MM.1S (cell line): ENCODE measurements around the gene ATF5.

ENCODE experiments used
- DNase-seq: peaks from one replicate; pipeline ENCODE4 v3.0.0-alpha.2; 2015
- H2AFZ ChIP-seq: fragments of 300-600 bp; sonication (generic); 2 replicates; pipeline ENCODE4 v1.6.0; 2016; ENCODE audit warnings: antibody characterized with exemption, low read length
- H3F3A ChIP-seq: fragments of 300-600 bp; sonication (generic); 2 replicates; pipeline ENCODE4 v1.6.1; 2016; ENCODE audit warnings: mild to moderate bottlenecking, antibody characterized with exemption, low read length, moderate library complexity, mixed read lengths; ENCODE audit not compliant: insufficient read depth
- H3K27ac ChIP-seq: fragments of 300-600 bp; sonication (generic); 2 replicates; pipeline ENCODE4 v1.5.1; 2016; ENCODE audit warnings: mild to moderate bottlenecking, low read length
- H3K27me3 ChIP-seq: fragments of 300-600 bp; sonication (generic); replicated peaks from 2 replicates; pipeline ENCODE4 v1.6.0; 2016; ENCODE audit warnings: low read length; ENCODE audit not compliant: insufficient read depth
- H3K36me3 ChIP-seq: fragments of 300-600 bp; sonication (generic); replicated peaks from 2 replicates; pipeline ENCODE4 v1.6.1; 2016; ENCODE audit warnings: mild to moderate bottlenecking, low read length, mixed read lengths; ENCODE audit not compliant: insufficient read depth
- H3K4me1 ChIP-seq: fragments of 300-600 bp; sonication (generic); 2 replicates; pipeline ENCODE4 v1.6.1; 2016; ENCODE audit warnings: low read length, mixed read lengths
- H3K4me2 ChIP-seq: fragments of 300-600 bp; sonication (generic); 2 replicates; pipeline ENCODE4 v1.6.0; 2016; ENCODE audit warnings: low read depth, low read length
- H3K4me3 ChIP-seq: fragments of 300-600 bp; sonication (generic); 2 replicates; pipeline ENCODE4 v1.5.1; 2016; ENCODE audit warnings: low read length, mixed read lengths
- H3K79me2 ChIP-seq: fragments of 300-600 bp; sonication (generic); 2 replicates; pipeline ENCODE4 v1.6.1; 2016; ENCODE audit warnings: mixed run types, low read length, mixed read lengths
- H3K9ac ChIP-seq: fragments of 300-600 bp; sonication (generic); 2 replicates; pipeline ENCODE4 v1.6.1; 2016; ENCODE audit warnings: low read length, mixed read lengths
- H3K9me2 ChIP-seq: fragments of 300-600 bp; sonication (generic); replicated peaks from 2 replicates; pipeline ENCODE4 v1.6.1; 2016; ENCODE audit warnings: mild to moderate bottlenecking, low read length, mixed read lengths; ENCODE audit not compliant: insufficient read depth
- H3K9me3 ChIP-seq: fragments of 300-600 bp; sonication (generic); replicated peaks from 2 replicates; pipeline ENCODE4 v1.6.1; 2016; ENCODE audit warnings: mild to moderate bottlenecking, low read length, mixed read lengths; ENCODE audit not compliant: insufficient read depth
- H4K20me1 ChIP-seq: fragments of 300-600 bp; sonication (generic); 2 replicates; pipeline ENCODE4 v1.6.1; 2016; ENCODE audit warnings: mild to moderate bottlenecking, low read length, moderate library complexity, mixed read lengths; ENCODE audit not compliant: insufficient read depth
- CTCF ChIP-seq: fragments of 300-600 bp; sonication (generic); IDR thresholded peaks from 2 replicates; pipeline ENCODE4 v1.5.1; 2016; ENCODE audit warnings: antibody characterized with exemption, low read length, mixed read lengths
- EZH2 ChIP-seq: fragments of 300-600 bp; sonication (generic); optimal IDR thresholded peaks from 2 replicates; pipeline ENCODE3; 2017; ENCODE audit warnings: low read depth, mild to moderate bottlenecking, antibody characterized with exemption, low read length, mixed read lengths
- EZH2phosphoT487 ChIP-seq: fragments of 300-600 bp; sonication (generic); IDR thresholded peaks from 2 replicates; pipeline ENCODE4 v1.6.1; 2018; ENCODE audit warnings: antibody characterized with exemption, low read length

Gene ATF5

GRCh38 chr19:49931293-49932040 lies 2.5 kb downstream of the ATF5 start:
- TF ChIP-seq CTCF (no peak), EZH2 (no peak), EZH2phosphoT487 (no peak)
- Histone ChIP-seq H3K4me2 (no peak overlapping the region), H3K27ac (no peak overlapping the region), H3K27me3 (no peaks in the 10 kb centered on the region), H4K20me1 (no peaks in the 10 kb centered on the region), H3K79me2 (peaks cover 29% of the 10 kb centered on the region), H3F3A (peaks cover 3% of the 10 kb centered on the region), H2AFZ (no peak overlapping the region), H3K4me3 (no peak overlapping the region), H3K4me1 (peaks cover 17% of the 10 kb centered on the region), H3K9me2 (no peaks in the 10 kb centered on the region), H3K36me3 (peaks cover 10% of the 10 kb centered on the region; the same call in 1 of the 2 replicates), H3K9me3 (no peaks in the 10 kb centered on the region), H3K9ac (no peak overlapping the region)
- no peak for DNase-seq

GRCh38 chr19:49932041-49932451 lies 3.0 kb downstream of the ATF5 start:
- Histone ChIP-seq H3F3A (peaks cover 3% of the 10 kb centered on the region), H4K20me1 (no peaks in the 10 kb centered on the region), H3K4me3 (no peak overlapping the region), H3K9me3 (no peaks in the 10 kb centered on the region), H3K79me2 (peaks cover 23% of the 10 kb centered on the region), H3K27ac (no peak overlapping the region), H3K4me1 (peaks cover 16% of the 10 kb centered on the region), H3K27me3 (no peaks in the 10 kb centered on the region), H3K36me3 (peaks cover 6% of the 10 kb centered on the region; the same call in 1 of the 2 replicates), H2AFZ (no peak overlapping the region), H3K4me2 (no peak overlapping the region), H3K9ac (no peak overlapping the region), H3K9me2 (no peaks in the 10 kb centered on the region)
- no peak for DNase-seq
- TF ChIP-seq EZH2phosphoT487, result no peak
- no peak for TF ChIP-seq EZH2
- no peak for TF ChIP-seq CTCF

GRCh38 chr19:49932731-49933131 lies 3.7 kb downstream of the ATF5 start:
- no peaks in the 10 kb centered on the region for H4K20me1 ChIP-seq
- H2AFZ ChIP-seq, result no peak overlapping the region
- peaks cover 3% of the 10 kb centered on the region for H3F3A ChIP-seq
- no peak overlapping the region for H3K9ac ChIP-seq
- peaks cover 9% of the 10 kb centered on the region for H3K4me1 ChIP-seq
- DNase-seq, result no peak
- H3K27ac ChIP-seq, result no peak overlapping the region
- no peak overlapping the region for H3K4me2 ChIP-seq
- H3K9me3 ChIP-seq, result no peaks in the 10 kb centered on the region
- H3K36me3 ChIP-seq, result peaks cover 2% of the 10 kb centered on the region; the same call in 1 of the 2 replicates
- peaks cover 16% of the 10 kb centered on the region for H3K79me2 ChIP-seq
- TF ChIP-seq CTCF (no peak), EZH2phosphoT487 (no peak), EZH2 (no peak)
- no peak overlapping the region for H3K4me3 ChIP-seq
- no peaks in the 10 kb centered on the region for H3K27me3 ChIP-seq
- no peaks in the 10 kb centered on the region for H3K9me2 ChIP-seq
